H9 (cell line): ENCODE results near the gene PACSIN2. TPM values are rescaled to one million over a fixed set of nuclear protein-coding genes. Genes with fewer than 3 reads are reported as not detected.

ENCODE experiments used
- DNase-seq: peaks from one replicate; pipeline ENCODE4 v3.0.0-alpha.2; 2017
- H2AFZ ChIP-seq: one replicate; pipeline ENCODE4 v1.6.1; 2013; ENCODE audit warnings: mild to moderate bottlenecking, low read length, control low read depth, moderate library complexity
- H2AK5ac ChIP-seq: 2 replicates; pipeline ENCODE4 v1.6.1; 2013; ENCODE audit warnings: low read length, control low read depth, mixed read lengths; ENCODE audit not compliant: insufficient read length
- H2BK120ac ChIP-seq: one replicate; pipeline ENCODE4 v1.6.1; 2013; ENCODE audit warnings: low read depth, mild to moderate bottlenecking, low read length, control low read depth, inconsistent platforms; ENCODE audit not compliant: poor library complexity, severe bottlenecking
- H2BK12ac ChIP-seq: 2 replicates; pipeline ENCODE4 v1.6.1; 2013; ENCODE audit warnings: low read length, control low read depth, mixed read lengths, low read depth; ENCODE audit not compliant: insufficient read length
- H2BK15ac ChIP-seq: 2 replicates; pipeline ENCODE4 v1.6.1; 2013; ENCODE audit warnings: low read depth, low read length, control low read depth
- H2BK20ac ChIP-seq: one replicate; pipeline ENCODE4 v1.6.1; 2013; ENCODE audit warnings: low read depth, mild to moderate bottlenecking, low read length, control low read depth, inconsistent platforms; ENCODE audit not compliant: poor library complexity, severe bottlenecking
- H2BK5ac ChIP-seq: 2 replicates; pipeline ENCODE4 v1.6.1; 2013; ENCODE audit warnings: low read length, control low read depth, mixed read lengths; ENCODE audit not compliant: insufficient read length
- H3K14ac ChIP-seq: 2 replicates; pipeline ENCODE4 v1.6.1; 2013; ENCODE audit warnings: low read length, control low read depth; ENCODE audit not compliant: insufficient read depth
- H3K18ac ChIP-seq: 2 replicates; pipeline ENCODE4 v1.6.1; 2013; ENCODE audit warnings: low read depth, mild to moderate bottlenecking, mixed read lengths, low read length, control low read depth; ENCODE audit not compliant: insufficient read length
- H3K23ac ChIP-seq: 2 replicates; pipeline ENCODE4 v1.6.1; 2013; ENCODE audit warnings: low read length, control low read depth, mixed read lengths, low read depth; ENCODE audit not compliant: insufficient read length
- H3K23me2 ChIP-seq: 2 replicates; pipeline ENCODE4 v1.6.1; 2013; ENCODE audit warnings: low read depth, mild to moderate bottlenecking, mixed read lengths, low read length, control low read depth; ENCODE audit not compliant: insufficient read length, poor library complexity, severe bottlenecking
- H3K27ac ChIP-seq: 2 replicates; pipeline ENCODE4 v1.5.1; 2013; ENCODE audit warnings: low read length, control low read depth, mixed read lengths, low read depth; ENCODE audit not compliant: insufficient read length
- H3K27me3 ChIP-seq: 2 replicates; pipeline ENCODE4 v1.6.1; 2013; ENCODE audit warnings: low read length, control low read depth, inconsistent platforms; ENCODE audit not compliant: insufficient read depth
- H3K4ac ChIP-seq: 2 replicates; pipeline ENCODE4 v1.6.1; 2013; ENCODE audit warnings: low read depth, mild to moderate bottlenecking, control low read depth, inconsistent platforms, low read length, moderate library complexity
- H3K4me1 ChIP-seq: 2 replicates; pipeline ENCODE4 v1.6.1; 2013; ENCODE audit warnings: low read length, control low read depth, inconsistent platforms; ENCODE audit not compliant: insufficient read depth
- H3K4me2 ChIP-seq: 2 replicates; pipeline ENCODE4 v1.6.1; 2013; ENCODE audit warnings: low read length, control low read depth, mixed read lengths; ENCODE audit not compliant: insufficient read length, insufficient read depth
- H3K56ac ChIP-seq: 2 replicates; pipeline ENCODE4 v1.6.1; 2013; ENCODE audit warnings: low read depth, mild to moderate bottlenecking, mixed read lengths, low read length, control low read depth; ENCODE audit not compliant: insufficient read length
- H3K79me1 ChIP-seq: 2 replicates; pipeline ENCODE4 v1.6.1; 2013; ENCODE audit warnings: low read depth, mild to moderate bottlenecking, moderate library complexity, low read length, control low read depth, inconsistent platforms; ENCODE audit not compliant: insufficient read depth, poor library complexity, severe bottlenecking
- H3K79me2 ChIP-seq: 2 replicates; pipeline ENCODE4 v1.6.1; 2013; ENCODE audit warnings: low read length, control low read depth, inconsistent platforms; ENCODE audit not compliant: insufficient read depth
- H3K9ac ChIP-seq: 2 replicates; pipeline ENCODE4 v1.6.1; 2013; ENCODE audit warnings: low read length, control low read depth, mixed read lengths; ENCODE audit not compliant: insufficient read length; ENCODE audit errors: extremely low read depth
- H3K9me3 ChIP-seq: one replicate; pipeline ENCODE4 v1.6.1; 2013; ENCODE audit warnings: low read depth, low read length, inconsistent platforms; ENCODE audit not compliant: control insufficient read depth
- H3T11ph ChIP-seq: one replicate; pipeline ENCODE4 v1.6.1; 2013; ENCODE audit warnings: mild to moderate bottlenecking, low read length, control low read depth, inconsistent platforms
- H4K20me1 ChIP-seq: one replicate; pipeline ENCODE4 v1.6.1; 2013; ENCODE audit not compliant: control insufficient read depth, insufficient read length, insufficient read depth
- H4K5ac ChIP-seq: 2 replicates; pipeline ENCODE4 v1.6.1; 2013; ENCODE audit warnings: low read depth, mild to moderate bottlenecking, mixed read lengths, low read length, control low read depth; ENCODE audit not compliant: insufficient read length
- H4K8ac ChIP-seq: replicated peaks from 2 replicates; pipeline ENCODE4 v1.6.1; 2013; ENCODE audit warnings: low read length, control low read depth, mixed read lengths, low read depth; ENCODE audit not compliant: insufficient read length
- H4K91ac ChIP-seq: 2 replicates; pipeline ENCODE4 v1.6.1; 2013; ENCODE audit warnings: low read depth, mild to moderate bottlenecking, moderate library complexity, mixed read lengths, low read length, control low read depth; ENCODE audit not compliant: insufficient read length
- H3K27ac Mint-ChIP-seq, 3 experiments: 2 replicates in 2 of 3; 3 replicates in 1 of 3; pipeline ENCODE4 v1.8.0; 2020 to 2021; ENCODE audit warnings: mixed read lengths in 3 of 3, mild to moderate bottlenecking in 1 of 3, moderate library complexity in 1 of 3
- H3K27me3 Mint-ChIP-seq: 2 replicates; pipeline ENCODE4 v1.8.0; 2021; ENCODE audit warnings: low read depth, mild to moderate bottlenecking, moderate library complexity, mixed read lengths
- H3K36me3 Mint-ChIP-seq, 3 experiments: 2 replicates in 2 of 3; 3 replicates in 1 of 3; pipeline ENCODE4 v1.8.0; 2020 to 2021; ENCODE audit warnings: low read depth in 3 of 3, mixed read lengths in 3 of 3; ENCODE audit not compliant: insufficient read depth in 1 of 3
- H3K4me1 Mint-ChIP-seq, 2 experiments: 2 replicates each; pipeline ENCODE4 v1.8.0; 2020; ENCODE audit warnings: mixed read lengths in 2 of 2
- H3K4me3 Mint-ChIP-seq, 2 experiments: 2 replicates in 1 of 2; 3 replicates in 1 of 2; pipeline ENCODE4 v1.8.0; 2020 to 2021; ENCODE audit warnings: mild to moderate bottlenecking in 2 of 2, mixed read lengths in 2 of 2, moderate library complexity in 1 of 2
- H3K9me3 Mint-ChIP-seq, 2 experiments: 2 replicates in 1 of 2; 3 replicates in 1 of 2; pipeline ENCODE4 v1.8.0; 2020; ENCODE audit warnings: mild to moderate bottlenecking in 2 of 2, mixed read lengths in 2 of 2, moderate library complexity in 1 of 2
- WGBS: extraction: QIAGEN DNeasy Blood & Tissue Kit; methylation state at CpG from one replicate; pipeline ENCODE4 v1.1.7; 2013; ENCODE audit warnings: missing lambda C conversion rate, low lambda C conversion rate, mixed read lengths; ENCODE audit not compliant: insufficient read length; ENCODE audit errors: extremely low coverage; 5-methylcytosine and 5-hydroxymethylcytosine counted together
- total RNA-seq: library from RNA; stranded (reverse); gene quantifications from 2 replicates; pipeline ENCODE4 v1.2.1, GENCODE V29; 2021
- TF ChIP-seq, protein P1 (sequence below): fragments of 200-600 bp; sonication (generic); conservative IDR thresholded peaks from 3 replicates; pipeline ENCODE4 v1.8.0; 2021; ENCODE audit warnings: antibody characterized with exemption, mild to moderate bottlenecking

The PACSIN2 gene
- total RNA-seq, 1 experiment from 2014 or later: 62.3 TPM

DNA sequence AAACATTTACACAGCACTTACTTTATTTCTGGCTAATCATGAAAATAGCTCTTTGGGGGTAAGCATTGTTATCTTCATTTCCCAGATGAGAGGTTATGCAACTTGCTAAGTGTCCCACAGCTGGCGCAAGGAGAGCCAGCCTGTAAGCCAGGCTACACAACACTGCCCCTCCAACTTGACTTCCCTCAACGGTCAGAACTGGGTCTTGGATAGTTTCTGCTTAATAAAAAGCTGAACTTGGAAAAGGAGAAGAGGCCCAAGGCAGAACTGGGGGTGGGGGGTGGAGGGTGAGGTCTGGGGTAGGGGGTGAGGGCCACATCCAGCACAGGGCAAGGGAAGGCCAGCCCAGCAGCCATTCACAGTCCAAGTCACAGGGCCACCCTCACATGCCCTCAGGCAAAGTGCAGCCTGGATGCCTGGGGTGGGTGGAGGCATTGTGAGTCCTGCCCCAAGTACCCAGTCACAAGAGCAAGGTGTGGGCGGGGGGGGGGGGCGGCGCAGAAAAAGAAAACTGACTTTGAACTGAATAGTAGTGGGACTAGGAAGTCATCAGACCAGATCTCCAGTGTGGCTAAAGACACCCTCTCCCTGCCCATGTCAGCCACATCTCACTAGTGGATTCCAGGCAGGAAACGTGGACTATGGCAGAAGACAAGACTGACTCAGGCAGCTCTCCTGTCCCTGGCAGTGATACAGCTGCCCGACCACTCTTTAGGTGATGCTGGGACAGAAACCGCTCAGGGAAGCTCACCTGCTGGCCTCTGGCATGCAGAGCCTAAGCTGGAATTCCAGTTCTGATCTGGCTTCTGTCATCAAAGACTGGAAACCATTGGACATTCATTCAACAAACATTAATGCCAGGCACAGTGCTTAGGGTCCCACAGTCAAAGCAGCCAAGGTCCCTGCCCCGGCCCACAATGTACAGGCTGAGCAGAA is 52.4 kb downstream of the PACSIN2 start:
- TF ChIP-seq, protein P1, sequence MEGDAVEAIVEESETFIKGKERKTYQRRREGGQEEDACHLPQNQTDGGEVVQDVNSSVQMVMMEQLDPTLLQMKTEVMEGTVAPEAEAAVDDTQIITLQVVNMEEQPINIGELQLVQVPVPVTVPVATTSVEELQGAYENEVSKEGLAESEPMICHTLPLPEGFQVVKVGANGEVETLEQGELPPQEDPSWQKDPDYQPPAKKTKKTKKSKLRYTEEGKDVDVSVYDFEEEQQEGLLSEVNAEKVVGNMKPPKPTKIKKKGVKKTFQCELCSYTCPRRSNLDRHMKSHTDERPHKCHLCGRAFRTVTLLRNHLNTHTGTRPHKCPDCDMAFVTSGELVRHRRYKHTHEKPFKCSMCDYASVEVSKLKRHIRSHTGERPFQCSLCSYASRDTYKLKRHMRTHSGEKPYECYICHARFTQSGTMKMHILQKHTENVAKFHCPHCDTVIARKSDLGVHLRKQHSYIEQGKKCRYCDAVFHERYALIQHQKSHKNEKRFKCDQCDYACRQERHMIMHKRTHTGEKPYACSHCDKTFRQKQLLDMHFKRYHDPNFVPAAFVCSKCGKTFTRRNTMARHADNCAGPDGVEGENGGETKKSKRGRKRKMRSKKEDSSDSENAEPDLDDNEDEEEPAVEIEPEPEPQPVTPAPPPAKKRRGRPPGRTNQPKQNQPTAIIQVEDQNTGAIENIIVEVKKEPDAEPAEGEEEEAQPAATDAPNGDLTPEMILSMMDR: no peak
- H2BK20ac ChIP-seq: no peak overlapping the region
- H3K79me1 ChIP-seq: no peaks in the 10 kb centered on the region
- no peak overlapping the region for H2BK120ac ChIP-seq
- H4K8ac ChIP-seq: no peak overlapping the region
- H3K56ac ChIP-seq: no peak overlapping the region
- Mint-ChIP-seq H3K27me3 (peaks cover 2% of the 10 kb centered on the region; the same call in 1 of the 2 replicates), H3K9me3 (no peaks in the 10 kb centered on the region), H3K4me1 (peaks cover 68 to 85% of the 10 kb centered on the region in 2 experiments), H3K4me3 (no peak overlapping the region), H3K27ac (peak overlapping the region; percentile 20 to 92 (median 54); a peak in 4 of 7 replicates), H3K36me3 (peaks cover 2 to 12% (median 2%) of the 10 kb centered on the region in 3 experiments; a peak in 3 of 7 replicates)
- H2AK5ac ChIP-seq: no peak overlapping the region
- H3K18ac ChIP-seq: no peak overlapping the region
- no peak overlapping the region for H3K27ac ChIP-seq
- no peak overlapping the region for H2BK12ac ChIP-seq
- no peak overlapping the region for H4K5ac ChIP-seq
- no peaks in the 10 kb centered on the region for H3K27me3 ChIP-seq
- no peaks in the 10 kb centered on the region for H4K20me1 ChIP-seq
- no peak overlapping the region for H4K91ac ChIP-seq
- no peak overlapping the region for H2BK15ac ChIP-seq
- no peaks in the 10 kb centered on the region for H3K23me2 ChIP-seq
- no CpG with 5 or more reads among the region's 9 CpGs for WGBS
- no peaks in the 10 kb centered on the region for H3K9me3 ChIP-seq
- DNase-seq: no peak
- no peak overlapping the region for H3T11ph ChIP-seq
- no peak overlapping the region for H3K9ac ChIP-seq
- no peak overlapping the region for H3K23ac ChIP-seq
- no peaks in the 10 kb centered on the region; the same call in 1 of the 2 replicates for H3K79me2 ChIP-seq
- H2AFZ ChIP-seq: no peak overlapping the region
- H3K14ac ChIP-seq: no peak overlapping the region
- H3K4ac ChIP-seq: no peak overlapping the region
- H3K4me2 ChIP-seq: no peak overlapping the region
- no peak overlapping the region for H2BK5ac ChIP-seq
- peaks cover 21% of the 10 kb centered on the region for H3K4me1 ChIP-seq
